Activated gamma-delta T cell treated with anti-CD3 and anti-CD28 coated beads, Interleukin-2, amount 50 U/mL, for 16 hours (primary cell): ENCODE data around the gene FBXW9.
"Not testable (repeated sequence)": the region's sequence is repeated elsewhere in the genome, so short reads cannot be mapped to it uniquely, and the experiment has no call there.

Source experiments
- DNase-seq: peaks from one replicate; pipeline ENCODE4 v3.0.0-alpha.2; 2020; ENCODE audit warnings: low read depth

The FBXW9 gene

GRCh38 chr19:12696366-12697335, at the start of gene FBXW9:
TSS of gene FBXW9 (minus strand) at chr19:12696631. CDS start at chr19:12696581, 50 bp downstream.
- DNase-seq, result peak; percentile 98

GRCh38 chr19:12745166-12745897, 48.9 kb upstream of the FBXW9 start:
- DNase-seq, result no peak

- no peak for DNase-seq
These were observed 41.5 kb upstream of the FBXW9 start for GRCh38 chr19:12737835-12738351.

DNA sequence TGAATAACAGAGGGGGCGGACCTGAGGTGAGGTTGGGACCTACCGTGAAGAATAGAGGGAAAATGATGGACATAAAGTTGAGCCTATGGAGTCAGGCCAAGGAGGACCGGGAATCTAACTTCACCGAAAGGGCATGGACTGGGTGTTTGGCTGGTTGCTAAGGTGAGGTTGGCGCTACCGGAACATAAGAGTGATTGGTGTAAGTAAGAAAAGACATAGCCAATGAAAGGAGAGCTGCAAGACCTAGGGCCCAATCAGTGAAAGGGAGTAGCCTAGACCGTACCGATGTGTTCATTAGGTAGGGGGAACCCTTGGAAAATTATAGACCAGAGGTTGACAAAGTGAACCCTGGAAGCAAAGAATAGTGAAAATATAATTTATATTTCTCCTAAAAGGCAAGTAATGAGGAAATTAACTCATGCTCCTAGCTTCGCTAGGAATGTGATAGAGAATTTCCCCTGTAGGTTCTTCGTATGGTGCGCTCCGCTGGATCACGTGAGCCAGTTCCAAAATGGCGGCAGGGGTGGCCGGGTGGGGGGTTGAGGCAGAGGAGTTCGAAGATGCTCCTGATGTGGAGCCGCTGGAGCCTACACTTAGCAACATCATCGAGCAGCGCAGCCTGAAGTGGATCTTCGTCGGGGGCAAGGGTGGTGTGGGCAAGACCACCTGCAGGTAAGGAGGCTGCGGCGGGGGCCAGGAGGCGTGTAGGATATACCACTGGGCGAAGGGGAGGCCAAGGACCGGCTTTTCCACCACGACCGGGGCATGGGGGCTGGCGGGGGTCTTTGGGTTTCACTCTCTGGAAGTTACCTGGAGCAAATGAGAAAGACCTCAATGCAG, 40.8 kb upstream of the FBXW9 start, which contains the start of gene GET3:
GET3 (plus strand) TSS at position 503 of the 840 bp plus-strand sequence; CDS start at position 512, 9 bp downstream.
- peak; percentile 68 for DNase-seq

DNA sequence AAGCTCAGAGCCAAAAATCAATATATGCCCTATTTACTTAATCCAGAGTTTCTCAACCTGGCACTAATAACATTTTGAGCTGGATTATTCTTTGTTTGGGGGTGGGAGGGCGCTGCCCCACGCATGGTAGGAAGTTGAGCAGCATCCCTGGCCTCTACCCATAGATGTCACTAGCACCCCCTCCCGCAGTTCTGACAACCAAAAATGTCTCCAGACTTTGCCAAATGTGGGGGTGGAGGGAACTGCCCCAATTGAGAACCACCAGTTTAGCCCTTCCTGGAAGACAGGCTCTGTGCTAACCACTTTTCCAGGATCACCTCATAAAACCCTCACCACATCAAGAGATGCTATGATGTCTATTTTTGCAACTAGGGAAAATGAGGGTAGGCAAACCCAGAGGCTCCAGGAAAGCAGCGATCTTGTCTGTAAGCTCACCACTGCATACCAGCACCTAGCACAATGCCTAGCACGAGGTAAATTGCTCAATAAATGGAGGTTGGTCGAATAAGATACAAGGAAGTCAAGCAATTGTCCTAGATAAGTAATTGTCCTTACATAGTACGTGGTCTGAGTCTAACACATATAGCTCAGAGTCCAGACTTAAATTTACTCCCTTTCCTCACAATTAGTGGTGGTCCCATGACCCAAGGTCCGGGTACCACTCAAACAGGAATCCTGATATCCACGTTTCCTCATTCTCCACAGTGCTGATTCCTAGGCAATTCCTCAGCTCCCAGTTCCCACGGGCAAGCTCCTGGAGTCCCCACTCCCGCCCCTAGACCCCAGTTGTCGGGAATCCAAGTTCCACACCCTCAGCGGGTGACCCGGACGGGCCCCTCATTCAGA, 37.2 kb upstream of the FBXW9 start:
- no peak for DNase-seq

GRCh38 chr19:12731337-12731736, 34.9 kb upstream of the FBXW9 start:
- DNase-seq, result no peak

DNA sequence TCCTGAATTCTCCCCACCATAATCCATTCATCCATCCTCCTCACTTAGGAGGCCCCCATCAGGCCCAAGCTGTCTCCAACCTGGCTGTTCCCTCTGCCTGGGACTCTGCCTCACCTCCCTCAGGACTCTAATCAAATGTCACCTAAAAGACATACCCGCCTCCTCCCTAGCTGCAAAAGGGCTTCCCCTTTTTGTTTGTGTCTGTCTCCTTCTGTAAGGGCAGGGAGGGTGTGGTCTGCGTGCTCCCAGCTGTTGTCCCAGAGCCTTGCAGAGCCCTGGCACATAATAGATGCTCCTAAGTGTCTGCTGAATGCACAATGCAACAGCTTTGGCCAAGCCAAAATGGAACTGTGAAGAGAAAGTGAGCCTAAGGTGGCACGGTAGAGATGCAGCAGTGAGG, 33.6 kb upstream of the FBXW9 start:
- DNase-seq, result no peak

DNA sequence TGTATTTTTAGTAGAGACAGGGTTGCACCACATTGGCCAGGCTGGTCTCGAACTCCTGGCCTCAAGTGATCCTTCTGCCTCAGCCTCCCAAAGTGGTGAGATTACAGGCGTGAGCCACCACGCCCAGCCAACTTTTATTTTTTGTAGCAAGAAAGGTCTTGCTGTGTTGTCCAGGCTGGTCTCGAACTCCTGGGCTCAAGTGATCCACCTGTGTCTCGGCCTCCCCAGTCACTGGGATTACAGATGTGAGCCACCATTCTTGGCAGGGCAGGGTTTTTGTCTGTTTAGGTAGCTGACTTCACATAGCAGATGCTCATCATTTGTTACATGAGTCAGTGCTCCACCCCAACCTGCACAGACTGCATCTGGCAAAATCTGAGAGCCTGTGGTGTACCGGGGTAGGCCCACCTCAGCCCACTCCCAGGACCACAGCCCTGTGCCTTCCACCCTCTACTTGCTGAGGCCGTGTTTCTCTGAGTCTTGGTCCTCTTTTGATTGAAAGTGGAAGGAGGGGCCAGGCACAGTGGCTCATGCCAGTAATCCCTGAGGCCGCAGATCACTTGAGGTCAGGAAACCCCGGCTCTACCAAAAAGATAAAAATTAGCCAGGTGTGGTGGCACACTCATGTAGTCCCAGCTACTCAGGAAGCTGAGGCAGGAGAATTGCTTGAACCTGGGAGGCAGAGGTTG, 31.5 kb upstream of the FBXW9 start:
- no peak for DNase-seq

DNA sequence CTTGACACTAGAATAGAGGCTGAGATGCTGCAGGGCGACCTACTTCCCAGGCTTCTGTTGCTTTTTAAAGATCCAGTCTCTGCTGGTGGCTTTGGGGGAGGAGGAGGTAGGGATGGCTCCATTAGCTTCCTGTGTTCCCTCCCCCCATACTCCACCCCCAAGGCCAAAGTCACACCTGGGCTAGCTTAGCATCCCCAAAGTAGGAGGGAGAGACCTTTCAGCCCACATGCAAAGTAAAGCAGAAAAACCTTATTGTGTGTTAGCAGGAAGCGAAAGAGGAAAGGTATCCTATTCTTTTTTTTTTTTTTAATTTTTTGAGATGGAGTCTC, 30.5 kb upstream of the FBXW9 start:
- DNase-seq, result no peak

DNA sequence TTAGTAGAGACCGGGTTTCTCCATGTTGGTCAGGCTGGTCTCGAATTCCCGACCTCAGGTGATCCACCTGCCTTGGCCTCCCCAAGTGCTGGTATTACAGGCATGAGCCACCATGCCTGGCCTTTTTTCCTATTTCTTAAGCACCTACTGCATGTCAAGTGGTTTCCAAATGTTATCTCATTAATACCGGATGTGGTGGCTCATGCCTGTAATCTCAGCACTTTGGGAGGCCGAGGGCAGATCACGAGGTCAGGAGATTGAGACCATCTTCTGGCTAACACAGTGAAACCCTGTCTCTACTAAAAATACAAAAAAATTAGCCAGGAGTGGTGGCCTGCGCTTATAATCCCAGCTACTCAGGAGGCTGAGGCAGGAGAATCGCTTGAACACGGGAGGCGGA, 29.2 kb upstream of the FBXW9 start:
- DNase-seq, result not testable (repeated sequence)

GRCh38 chr19:12723641-12724426, 27.4 kb upstream of the FBXW9 start, which contains the start of gene TNPO2:
TSS of gene TNPO2 (minus strand) at chr19:12723932. CDS start at chr19:12720977, 2,955 bp downstream.
- DNase-seq, result peak; percentile 39

DNA sequence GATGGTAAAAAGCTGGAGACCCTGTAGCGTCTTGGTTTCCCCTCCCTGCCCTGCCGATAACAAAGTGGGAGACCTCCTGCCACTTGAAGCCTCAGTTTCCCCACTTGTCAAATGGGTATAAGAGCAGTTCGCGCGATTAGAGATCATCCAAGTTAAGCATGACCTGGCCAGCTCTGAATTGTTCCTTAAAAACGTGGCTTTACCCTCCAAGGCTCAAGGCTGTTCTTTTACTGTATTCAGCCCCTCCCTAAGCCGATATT, 26.9 kb upstream of the FBXW9 start:
- no peak for DNase-seq

GRCh38 chr19:12722566-12723380, 26.3 kb upstream of the FBXW9 start:
- peak; percentile 90 for DNase-seq

GRCh38 chr19:12721656-12722565, 25.5 kb upstream of the FBXW9 start:
- DNase-seq, result no peak

DNA sequence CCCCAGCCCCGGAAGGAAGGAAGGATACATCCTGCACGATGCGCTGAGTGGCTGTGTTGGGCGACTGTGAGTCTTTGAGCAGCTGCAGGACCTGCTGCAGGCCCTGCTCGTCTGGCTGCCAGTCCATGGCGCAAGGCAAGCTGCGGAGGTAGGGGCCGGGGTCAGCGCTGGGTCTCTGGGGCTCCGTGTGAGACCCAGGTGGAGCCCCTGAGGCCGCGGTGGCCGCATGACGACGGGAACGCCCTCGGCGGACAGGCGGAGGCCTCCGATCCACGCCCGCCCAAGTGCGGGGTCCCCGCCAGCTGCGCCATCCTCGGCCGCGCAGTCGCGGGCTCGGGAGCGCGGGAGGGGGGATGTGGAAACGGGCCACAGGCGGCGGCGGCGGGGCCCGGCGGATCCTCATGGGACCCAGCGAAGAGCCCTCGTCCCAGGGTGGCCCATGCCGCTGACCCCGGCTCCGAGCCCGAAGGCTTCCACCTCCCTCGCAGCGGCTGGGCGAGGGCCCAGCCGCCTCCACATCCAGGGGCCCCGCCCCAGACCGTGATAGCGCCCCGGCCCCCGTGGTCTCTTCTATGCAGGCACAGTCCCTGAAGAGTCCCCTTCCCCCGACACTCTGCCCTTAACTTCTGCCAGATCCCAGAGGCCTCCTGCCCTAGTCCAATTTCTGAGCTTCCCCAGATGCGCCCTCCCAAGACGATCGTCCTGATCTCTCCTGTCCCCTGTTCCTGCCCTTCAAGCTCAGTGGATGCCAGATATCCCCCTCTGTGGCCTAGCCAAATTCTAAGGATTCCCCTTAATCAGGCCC, 24.6 kb upstream of the FBXW9 start:
- DNase-seq, result no peak

GRCh38 chr19:12720296-12720695, 23.9 kb upstream of the FBXW9 start:
- DNase-seq, result no peak

GRCh38 chr19:12715929-12716328, 19.5 kb upstream of the FBXW9 start:
- DNase-seq, result no peak
